Hepatic stellate cell (primary cell): ENCODE measurements around the gene CRYBA4.
"Not testable (repeated sequence)": the region's sequence is repeated elsewhere in the genome, so short reads cannot be mapped to it uniquely, and the experiment has no call there.

Experiments used
- DNase-seq: peaks from one replicate; pipeline ENCODE4 v3.0.0; 2011; ENCODE audit warnings: low spot score

Gene CRYBA4

GRCh38 chr22:26597026-26597425 is 24.7 kb upstream of the CRYBA4 start:
- no peak for DNase-seq

DNA sequence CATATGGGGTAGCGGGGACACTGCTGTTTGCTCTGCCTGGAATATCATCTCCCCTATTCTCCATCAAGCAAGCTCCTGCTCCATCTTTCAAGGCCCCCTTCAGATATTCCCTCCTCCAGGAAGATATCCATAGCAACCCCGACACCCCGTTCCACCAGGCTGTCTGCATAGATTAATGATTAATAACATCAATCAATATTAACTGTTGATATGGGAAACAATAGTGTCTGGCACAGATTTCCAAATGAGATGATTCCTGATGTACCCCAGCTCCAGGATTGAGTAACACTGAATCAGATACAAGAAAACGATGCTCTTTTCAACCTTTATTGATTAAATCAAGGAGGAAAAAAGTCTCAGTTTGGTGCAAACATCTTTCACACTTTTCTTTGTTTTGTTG is 24.3 kb upstream of the CRYBA4 start:
- no peak for DNase-seq

DNA sequence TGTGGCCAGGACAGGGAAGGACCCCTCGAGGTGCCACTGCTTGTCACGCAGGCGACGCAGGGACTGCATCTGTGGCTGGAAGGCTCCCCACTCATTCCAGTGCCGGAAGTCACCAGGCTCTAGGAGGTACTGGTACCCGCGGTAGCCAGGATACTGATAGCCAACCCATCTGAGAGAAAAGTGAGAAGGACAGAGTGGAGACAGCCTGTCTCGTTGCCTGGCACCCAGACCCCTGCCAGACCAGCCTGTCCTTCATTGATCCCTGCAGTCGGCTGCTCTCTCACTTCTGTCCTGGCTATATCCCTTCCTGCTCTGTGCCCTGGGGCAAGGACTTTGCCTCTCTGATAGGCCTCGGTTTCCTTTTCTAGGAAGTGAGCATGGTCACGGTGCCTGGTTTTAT is 22.3 kb upstream of the CRYBA4 start:
- no peak for DNase-seq

GRCh38 chr22:26601726-26602125 is 20.0 kb upstream of the CRYBA4 start:
- no peak for DNase-seq

- no peak for DNase-seq
Observed at GRCh38 chr22:26602127-26602526, 19.6 kb upstream of the CRYBA4 start.

- DNase-seq, result no peak
Observed at GRCh38 chr22:26604368-26604767, 17.4 kb upstream of the CRYBA4 start.

GRCh38 chr22:26606611-26607010 is 15.2 kb upstream of the CRYBA4 start:
- peak; percentile 85 for DNase-seq

GRCh38 chr22:26608129-26608528 is 13.6 kb upstream of the CRYBA4 start:
- no peak for DNase-seq

DNA sequence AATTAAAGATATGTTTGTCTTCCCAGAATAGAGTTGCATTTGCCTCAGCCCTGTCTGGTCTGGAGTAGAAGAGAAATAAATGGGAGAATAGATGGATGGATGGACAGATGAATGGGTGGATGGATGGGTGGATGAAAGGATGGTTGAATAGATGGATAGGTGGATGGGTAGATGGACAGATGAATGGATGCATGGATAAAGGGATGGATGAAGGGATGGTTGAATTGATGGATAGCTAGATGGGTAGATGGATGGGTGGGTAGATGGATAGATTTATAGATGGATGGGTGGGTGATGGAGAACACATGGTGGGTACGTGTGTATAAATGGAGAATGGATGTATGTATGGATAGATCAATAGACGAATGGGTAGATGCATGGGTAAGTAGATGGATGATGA is 12.5 kb upstream of the CRYBA4 start:
- no peak for DNase-seq

GRCh38 chr22:26610072-26610958 is 11.4 kb upstream of the CRYBA4 start:
- DNase-seq, result peak; percentile 95

- peak; percentile 31 for DNase-seq
Observed at GRCh38 chr22:26610996-26611395, 10.8 kb upstream of the CRYBA4 start.

- DNase-seq, result no peak
Observed at GRCh38 chr22:26612652-26613051, 9.1 kb upstream of the CRYBA4 start.

DNA sequence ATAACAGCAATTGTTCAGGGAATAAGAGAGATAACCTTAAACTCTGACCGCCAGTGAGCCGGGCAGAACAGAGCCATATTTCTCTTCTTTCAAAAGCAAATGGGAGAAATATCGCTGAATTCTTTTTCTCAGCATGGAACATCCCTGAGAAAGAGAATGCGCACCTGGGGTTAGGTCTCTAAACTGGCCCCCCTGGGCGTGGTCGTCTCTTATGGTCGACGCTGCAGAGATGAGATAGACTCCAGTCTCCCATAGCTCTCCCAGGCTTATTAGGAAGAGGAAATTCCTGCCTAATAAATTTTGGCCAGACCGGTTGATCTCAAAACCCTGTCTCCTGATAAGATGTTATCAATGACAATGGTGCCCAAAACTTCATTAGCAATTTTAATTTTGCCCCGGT is 8.0 kb upstream of the CRYBA4 start:
- not testable (repeated sequence) for DNase-seq

- no peak for DNase-seq
Observed at GRCh38 chr22:26614322-26614721, 7.4 kb upstream of the CRYBA4 start.

GRCh38 chr22:26615149-26615548 is 6.6 kb upstream of the CRYBA4 start:
- no peak for DNase-seq

DNA sequence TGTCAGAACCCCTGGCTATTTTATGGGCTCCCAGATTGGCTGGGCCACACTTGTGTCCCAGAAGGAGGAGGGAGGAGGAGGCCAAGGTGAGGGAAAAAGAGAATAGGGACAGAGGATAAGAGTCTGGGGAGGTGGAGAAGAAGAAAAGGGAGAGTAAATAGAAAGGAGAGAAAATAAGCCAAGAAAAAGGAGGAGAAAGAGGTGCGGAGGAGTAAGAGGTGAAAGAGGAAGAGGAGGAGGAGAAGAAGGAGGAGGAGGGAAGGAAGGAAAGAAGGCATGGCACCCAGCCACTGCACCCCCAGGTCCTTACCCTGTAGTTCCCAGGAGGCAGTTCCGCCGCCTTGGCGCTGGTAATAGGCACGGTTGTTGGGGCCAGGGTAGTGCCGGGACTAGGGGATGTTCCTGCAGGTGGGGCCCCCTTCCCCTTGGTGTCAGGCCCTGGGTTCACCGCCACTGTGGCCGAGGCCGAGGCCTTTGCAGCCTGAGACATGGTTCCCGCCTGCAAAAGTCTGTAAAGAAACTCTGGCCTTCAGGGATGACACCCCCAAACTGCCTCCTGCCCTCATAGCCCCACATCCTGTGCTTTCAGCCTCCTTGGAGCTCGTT is 5.8 kb upstream of the CRYBA4 start:
- DNase-seq, result no peak

- DNase-seq, result no peak
Observed at GRCh38 chr22:26616650-26617049, 5.1 kb upstream of the CRYBA4 start.

DNA sequence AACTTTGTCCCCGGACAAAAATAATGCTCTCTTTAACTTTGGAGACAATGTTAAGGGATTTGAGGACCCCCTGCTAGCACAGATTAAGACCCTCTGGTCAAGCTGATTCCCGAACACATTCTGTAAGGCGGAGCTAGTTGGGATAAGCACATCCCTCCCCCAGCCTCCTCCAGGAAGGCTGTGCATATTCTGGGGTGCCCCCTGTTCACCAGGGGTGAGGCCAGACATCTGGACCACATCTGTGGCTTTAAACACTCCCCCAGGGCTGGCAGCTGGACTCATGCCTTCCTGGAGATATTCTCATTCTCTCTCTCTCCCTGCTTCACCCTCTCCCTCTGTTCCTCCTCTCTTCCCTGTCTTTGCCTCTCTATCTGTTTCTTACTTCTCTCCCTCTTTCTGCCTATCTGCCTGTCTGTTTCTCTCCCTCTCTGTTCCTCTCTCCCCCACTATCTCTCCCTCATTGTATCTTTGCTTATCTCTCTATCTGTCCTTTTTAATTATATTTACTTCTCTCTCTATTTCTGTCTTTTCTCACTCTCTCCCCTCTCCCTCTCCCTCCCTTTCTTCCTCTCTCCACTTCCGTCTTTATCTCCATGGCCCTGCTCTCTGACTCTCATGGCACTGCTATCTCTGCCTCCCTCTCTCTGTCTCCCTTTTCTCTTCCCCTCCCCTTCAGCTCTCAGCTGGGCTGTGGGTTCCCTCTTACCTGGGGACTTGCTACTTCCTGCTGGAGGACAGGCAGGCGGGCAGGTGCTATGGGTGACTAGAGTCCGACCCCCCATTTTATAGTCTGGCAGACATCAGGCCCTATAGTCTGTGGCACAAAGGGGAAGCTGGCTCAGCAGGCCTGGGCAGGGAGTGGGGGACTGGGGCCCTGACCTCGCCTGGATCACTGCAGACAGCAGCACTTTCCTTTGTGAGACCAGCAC is 4.2 kb upstream of the CRYBA4 start, which contains the start of gene CRYBB1:
TSS of gene CRYBB1 (minus strand) at position 757 of the 929 bp plus-strand sequence. CDS start 1,708 bp downstream, outside the sequence.
- DNase-seq, result no peak

GRCh38 chr22:26618455-26618854 is 3.3 kb upstream of the CRYBA4 start:
- DNase-seq, result no peak

DNA sequence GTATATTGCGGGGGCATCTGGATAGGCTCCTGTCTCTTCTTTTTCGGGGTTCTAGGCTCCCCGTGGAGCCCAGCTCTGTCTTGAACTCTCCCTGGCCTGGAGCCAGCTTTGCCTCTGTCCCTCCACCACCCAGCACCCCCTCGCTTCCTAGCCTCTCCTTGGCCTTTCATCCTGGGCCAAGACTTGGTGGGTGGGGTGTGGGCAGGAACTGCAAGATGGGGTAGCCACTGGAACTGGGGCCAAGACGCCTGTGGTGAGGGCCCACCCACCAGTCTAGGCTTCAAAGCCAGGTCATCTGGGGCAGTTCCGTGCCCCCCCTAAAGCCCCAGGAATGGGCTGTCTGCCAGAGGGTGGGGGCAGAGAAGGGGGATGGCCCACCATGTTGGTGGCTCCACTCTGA is 2.3 kb upstream of the CRYBA4 start:
- no peak for DNase-seq

GRCh38 chr22:26620197-26620596 is 1.6 kb upstream of the CRYBA4 start:
- DNase-seq, result no peak

- DNase-seq, result no peak
Observed at GRCh38 chr22:26623984-26624383, 2.2 kb downstream of the CRYBA4 start.
